T47D (cell line): ENCODE data around the gene MOB2.
A peak's percentile ranks its signal among the peaks of the same experiment; 100 is the strongest.

ENCODE experiments used
- DNase-seq, 2 experiments: peaks; one replicate each; pipeline versions ENCODE4 v3.0.0 to v3.0.0-alpha.2; 2011 to 2012; ENCODE audit warnings: low read depth in 1 of 2, low spot score in 1 of 2
- JUND ChIP-seq: IDR thresholded peaks from 2 replicates; pipeline ENCODE4 v1.6.1; 2012; ENCODE audit warnings: low read depth
- in situ Hi-C: cut with HindIII; loops from 2 replicates; pipeline ENCODE4 v1.10.0; 2016; ENCODE audit warnings: low sequenced_read_pairs, low pct_unique_long_range_greater_than_20kb

Gene MOB2

DNA sequence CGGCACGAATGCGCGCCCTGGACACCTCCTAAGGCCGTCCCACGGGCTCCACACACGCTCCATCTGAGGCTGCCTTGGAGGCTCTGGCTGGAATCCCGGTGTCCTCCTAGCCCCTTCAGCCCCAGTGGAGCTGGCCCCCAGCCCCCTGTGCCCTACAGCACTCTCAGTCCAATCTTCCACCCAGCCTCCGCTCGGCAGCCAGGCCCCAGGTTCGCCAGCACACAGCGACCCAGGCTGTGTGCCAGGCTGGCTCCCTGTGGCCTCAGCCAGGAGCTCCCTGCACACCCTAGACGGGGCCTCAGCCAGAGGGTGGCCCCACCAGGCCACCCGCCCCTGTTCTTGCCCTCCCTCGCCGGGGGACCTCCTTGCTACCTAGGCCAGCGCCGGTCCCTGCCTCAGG lies 18.6 kb downstream of the MOB2 start:
- TF ChIP-seq JUND = no peak
- DNase-seq = no peak
- in situ Hi-C loops = no loop called here

DNA sequence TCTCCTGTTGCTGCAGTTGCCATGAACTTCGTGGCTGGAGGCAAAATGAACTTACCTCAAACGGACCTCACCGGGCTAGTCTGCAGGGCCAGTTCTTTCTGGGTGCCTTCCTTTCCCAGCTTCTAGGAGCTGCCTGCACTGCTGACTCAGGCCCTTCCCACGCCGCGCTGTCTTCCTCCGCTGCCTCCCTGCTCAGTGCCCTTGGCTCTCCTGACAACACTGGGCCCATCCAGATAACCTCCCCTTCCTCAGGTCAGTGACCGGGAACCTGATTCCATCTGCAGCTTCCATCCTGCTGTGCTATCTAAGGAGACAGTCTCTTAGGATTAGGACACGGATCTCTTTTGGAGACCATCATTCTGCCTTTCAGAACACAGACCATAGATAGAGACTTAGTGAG lies 19.3 kb downstream of the MOB2 start:
- no peak for DNase-seq
- TF ChIP-seq JUND = no peak
- in situ Hi-C loops = no loop called here

DNA sequence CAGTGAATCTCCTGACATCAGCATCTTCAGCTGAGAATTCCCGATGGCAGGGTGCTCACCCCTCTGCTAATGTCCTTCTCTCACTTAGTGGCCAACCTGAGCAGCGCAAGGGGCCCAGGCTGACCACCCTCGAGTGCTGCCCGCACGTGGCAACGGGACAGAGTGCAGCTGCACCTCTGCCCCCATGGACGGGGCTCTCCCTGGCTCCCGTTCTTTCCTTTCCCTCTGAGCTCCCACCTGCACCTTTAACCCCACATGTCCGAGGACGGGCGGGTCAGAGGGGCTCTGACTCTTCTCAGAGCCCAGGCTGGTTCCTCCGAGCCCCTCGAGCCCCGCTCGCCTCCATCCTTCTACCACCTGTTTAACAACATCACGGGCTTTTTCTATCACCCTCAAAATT lies 19.8 kb downstream of the MOB2 start:
- in situ Hi-C loops = no loop called here
- TF ChIP-seq JUND = no peak
- DNase-seq = no peak

DNA sequence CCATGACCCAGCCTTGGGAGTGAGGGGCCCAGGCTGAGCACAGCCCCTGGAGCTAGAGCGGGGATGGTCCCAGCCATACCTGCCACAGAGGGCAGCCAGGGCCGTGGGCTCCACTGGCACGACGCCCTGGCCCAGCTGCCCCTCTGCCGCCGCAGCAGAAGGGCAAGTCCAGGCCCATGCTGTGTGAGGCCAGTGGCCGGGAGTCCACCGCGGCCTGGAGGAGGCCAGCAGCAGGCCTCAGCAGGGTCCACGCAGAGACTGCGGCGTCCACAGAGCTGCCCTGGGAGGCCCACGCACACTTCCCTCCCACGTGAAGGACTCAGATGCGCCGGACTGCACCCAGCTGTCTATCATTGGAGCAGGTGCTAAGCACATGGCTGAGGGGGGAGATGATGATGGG lies 23.5 kb downstream of the MOB2 start:
- no peak for DNase-seq
- TF ChIP-seq JUND = no peak
- in situ Hi-C loops = no loop called here

DNA sequence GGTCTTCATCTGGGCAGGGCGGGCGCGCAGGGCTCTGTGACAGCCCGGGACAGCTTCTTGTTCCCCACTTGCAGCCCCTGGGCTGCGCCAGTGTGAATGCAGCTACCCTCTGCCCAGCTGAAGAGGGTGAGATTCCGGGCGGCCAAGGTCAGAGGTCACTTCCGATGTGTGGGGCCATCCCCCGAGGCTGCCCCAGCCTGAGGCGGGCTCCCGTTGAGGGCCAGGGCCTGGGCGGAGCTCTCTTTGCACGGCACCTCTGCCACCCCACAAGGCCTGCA lies 23.9 kb downstream of the MOB2 start:
- TF ChIP-seq JUND = no peak
- DNase-seq = no peak
- in situ Hi-C loops = no loop called here

DNA sequence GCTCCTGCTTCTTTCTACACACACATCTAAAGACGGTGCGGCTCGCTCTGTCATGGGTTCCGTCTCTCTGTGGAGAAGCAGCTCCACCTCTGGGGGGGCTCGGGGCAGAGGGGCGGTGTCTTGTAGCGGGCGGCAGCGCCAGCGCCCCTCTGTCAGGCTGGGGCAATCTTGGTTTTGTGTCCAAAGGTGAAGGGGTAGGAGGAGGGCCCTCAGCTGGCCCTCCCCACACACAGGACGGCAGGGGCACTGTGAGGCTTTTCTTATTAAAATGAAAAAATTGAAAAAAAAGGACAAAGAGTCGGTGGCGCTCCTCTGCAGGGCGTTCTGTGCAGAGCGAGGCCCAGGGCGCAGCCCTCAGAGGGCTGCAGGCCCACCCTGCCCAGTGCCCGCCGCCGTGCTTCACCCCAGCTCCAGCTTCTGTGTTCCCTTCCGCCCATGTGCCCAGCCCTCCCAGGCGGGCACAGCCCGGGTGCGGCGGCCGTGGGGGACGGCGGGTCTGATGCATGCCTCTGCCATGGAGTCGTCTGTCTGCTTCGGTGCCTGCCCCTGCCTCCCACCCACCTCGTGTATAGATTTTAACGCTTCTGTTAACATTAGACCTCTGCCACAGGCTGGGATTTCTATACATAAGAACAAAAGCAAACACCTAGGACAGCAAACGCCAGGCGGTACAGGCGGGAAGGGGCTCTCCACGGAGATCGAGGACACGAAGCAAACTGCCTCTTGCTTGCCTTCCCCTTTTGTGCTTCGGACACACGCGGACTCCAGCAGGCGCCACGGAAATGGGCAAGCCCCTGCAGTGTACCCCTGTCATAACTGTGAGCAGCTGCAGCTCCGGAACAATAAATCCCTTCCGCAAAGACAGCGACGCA lies 24.5 kb downstream of the MOB2 start:
- in situ Hi-C loops = no loop called here
- no peak for DNase-seq
- no peak for TF ChIP-seq JUND

DNA sequence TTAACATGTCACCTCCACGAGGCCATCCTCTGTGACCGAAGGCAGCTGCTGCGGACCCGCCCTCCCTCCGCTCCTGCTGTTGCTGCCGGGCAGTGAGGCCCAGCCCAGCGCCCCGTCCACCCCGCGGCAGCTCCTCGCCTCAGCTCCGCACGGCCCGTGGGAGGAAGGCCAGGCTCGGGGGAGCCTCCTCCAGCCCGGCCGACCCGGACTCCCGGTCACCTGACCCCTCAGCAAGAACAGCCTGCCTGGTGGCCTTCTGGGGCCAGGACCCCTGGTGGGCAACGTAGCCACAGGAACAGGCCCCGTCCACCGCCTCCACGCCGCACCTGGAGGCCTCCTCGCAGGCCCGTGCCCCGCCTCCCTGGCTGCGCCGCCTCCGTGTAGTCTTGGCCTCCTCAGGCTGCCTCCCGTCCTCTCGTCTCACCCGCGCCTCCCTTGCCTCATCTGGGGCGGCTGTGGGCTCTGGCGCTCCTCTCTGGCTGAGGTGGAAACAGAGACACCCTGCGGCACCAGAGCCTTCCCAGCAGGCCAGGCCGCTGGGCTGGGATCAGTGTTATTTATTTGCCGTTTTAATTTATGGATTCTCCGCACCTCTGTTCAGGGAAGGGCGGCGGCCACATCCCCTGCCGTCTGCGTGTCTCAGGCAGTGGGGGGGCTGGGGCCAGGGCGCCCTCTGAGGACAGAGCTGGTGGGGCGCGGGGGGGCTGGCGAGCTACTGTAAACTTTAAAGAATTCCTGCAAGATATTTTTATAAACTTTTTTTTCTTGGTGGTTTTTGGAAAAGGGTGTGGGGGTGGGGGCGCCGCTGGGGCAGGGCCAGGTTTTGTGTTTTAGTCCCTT lies 25.4 kb downstream of the MOB2 start:
- in situ Hi-C loops = no loop called here
- DNase-seq = no peak
- TF ChIP-seq JUND = no peak

DNA sequence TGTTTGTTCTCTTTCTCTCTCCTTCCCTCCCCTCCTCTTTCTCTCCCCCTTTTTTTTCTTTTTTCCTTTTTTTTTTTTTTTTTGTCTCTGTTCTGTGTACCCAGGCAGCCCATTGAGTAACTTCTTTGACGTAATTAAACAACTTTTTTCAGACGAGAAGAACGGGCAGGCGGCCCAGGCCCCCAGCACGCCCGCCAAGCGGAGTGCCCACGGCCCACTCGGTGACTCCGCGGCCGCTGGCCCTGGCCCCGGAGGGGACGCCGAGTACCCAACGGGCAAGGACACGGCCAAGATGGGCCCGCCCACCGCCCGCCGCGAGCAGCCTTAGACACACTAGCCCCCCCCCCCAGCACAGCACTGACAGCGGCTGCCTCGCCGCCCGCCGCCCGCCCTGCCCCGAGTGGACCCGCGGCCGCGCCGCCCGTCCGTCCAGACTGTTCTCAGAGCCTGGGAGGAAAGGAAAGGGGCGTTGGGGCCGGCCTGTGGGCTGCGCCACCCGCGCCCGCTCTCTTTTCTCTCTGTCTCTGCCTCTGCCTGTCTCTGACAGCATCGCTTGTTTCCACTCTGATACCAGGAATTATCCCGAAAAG lies 26.1 kb downstream of the MOB2 start:
- TF ChIP-seq JUND = no peak
- in situ Hi-C loops = no loop called here
- DNase-seq = no peak

DNA sequence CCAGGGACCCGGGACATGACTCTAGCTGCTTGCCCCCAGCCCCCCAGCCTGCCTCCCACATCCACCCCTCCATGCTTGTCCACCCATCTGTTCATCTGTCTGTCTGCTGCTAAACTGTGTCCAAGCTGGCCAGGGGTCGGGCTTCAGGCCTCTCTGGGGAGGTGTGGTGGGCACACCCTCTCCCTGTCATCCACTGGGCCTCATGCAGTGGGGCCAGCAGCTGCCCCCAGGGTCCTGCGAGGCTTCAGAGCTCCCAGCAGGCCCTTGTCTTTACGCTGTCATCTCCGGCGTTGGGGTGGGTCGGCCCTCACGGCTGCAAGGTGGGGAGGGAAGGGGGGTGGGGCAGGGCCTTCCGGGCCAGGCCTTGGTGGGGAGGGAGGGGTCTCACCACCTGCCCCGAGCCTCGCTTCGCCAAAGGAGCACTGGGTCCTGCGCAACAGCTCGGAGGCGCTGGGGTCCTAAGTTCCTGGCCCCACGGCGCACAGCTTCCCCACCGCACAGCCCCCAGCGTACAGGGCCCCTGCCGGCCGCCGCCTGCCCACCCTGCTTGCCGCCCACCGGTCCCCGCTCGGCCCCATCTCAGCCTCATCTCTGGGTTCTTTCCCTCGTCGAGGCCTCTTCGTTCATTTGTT lies 26.7 kb downstream of the MOB2 start:
- in situ Hi-C loops = no loop called here
- no peak for DNase-seq
- no peak for TF ChIP-seq JUND

DNA sequence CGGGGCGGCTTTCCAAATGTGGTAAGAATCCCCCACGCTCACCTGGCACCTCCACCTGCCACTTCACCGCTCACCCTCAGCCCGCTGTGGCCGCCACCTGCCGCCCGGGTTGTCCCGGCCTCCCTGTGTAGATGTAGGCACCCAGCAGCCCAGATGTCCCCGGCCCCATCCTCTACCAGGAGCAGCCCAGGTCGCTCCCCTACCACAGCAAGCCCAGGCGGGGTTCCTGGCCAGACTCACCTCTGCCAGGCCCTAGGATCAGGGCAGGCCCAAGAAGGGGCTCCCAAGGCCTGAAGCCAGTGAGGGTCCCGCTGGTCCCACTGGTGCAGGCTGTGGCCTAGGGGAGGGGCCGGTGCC lies 27.4 kb downstream of the MOB2 start:
- no peak for DNase-seq
- no peak for TF ChIP-seq JUND
- in situ Hi-C loops = no loop called here

DNA sequence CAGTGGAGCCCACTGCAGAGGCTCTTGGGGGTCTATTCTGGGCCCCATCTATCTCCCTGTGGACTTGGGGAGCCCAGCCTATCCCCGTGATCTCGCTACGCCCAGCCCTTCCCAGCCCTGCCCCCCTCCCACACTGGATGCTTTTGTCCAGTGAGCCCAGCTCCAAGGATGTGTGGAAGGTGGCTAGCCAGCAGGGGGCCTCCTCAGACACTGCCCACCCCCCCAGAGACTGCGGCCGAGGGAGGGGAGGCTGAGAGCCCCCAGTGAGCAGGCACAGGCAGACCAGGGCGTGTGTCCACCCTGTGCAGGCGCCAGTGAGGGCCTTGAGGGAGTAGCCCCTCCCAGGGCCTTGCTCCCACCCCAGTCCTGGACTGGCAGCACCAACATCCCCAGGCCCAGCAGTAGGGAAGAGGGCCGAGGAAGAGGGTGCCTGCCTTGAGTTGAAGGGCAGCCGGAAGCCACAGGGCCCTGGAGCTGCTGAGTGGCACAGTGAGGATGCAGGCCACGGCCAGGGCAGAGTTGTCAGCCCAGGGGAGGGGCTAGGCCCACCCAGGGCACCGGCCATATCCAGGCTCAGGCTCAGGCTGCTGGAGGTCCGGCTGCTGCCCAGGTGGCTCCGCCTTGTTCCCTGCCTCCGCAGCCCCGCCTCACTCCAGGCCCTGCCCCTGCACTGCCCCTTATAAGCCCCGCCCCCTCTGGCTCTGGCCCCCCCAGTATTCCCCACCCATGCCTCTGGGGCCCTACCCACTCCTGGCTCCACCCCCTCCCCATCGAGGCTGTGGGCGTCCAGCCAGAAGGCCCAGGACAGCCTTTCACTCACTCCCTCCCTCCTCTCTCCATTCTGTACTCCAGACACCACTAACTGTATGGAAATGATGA lies 28.0 kb downstream of the MOB2 start:
- TF ChIP-seq JUND = no peak
- in situ Hi-C loops = no loop called here
- peak in 1 of 2 experiments; percentile 65 for DNase-seq

DNA sequence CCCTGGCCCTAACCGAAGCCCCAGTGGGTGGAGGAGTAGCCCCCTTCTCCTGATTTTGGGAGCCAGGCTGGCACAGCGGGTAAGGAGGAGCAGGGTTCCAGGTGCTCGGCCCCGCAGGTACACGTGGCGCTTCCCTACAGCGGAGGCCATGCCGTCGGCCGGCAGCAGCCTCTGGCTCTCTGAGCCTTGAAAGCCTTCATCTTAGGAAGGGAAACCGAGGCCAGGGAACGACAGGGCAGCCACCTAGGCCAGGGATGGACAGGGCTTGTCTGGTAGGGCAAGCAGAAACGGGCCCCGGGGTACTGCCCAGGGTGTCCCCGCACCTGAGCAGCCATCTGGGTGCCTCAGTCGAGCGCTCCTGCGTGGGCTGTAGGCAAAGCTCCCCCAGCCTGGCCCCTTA lies 28.7 kb downstream of the MOB2 start:
- in situ Hi-C loops = no loop called here
- no peak for DNase-seq
- TF ChIP-seq JUND = no peak
